Upper lobe of right lung (tissue), 1 donor: ENCODE data around the gene NCAPD2. TPM values are rescaled to one million over a fixed set of nuclear protein-coding genes. Genes with fewer than 3 reads are reported as not detected.

Source experiments
- ATAC-seq: fragments of 200-7000 bp; cut with Tn5 transposase; one replicate; pipeline ENCODE4 v1.9.1; 2020; ENCODE audit warnings: mild to moderate bottlenecking, moderate library complexity
- DNase-seq: peaks from one replicate; pipeline ENCODE4 v3.0.0-alpha.2; 2020
- H3K27ac ChIP-seq: fragments of 200-600 bp; one replicate; pipeline ENCODE4 v1.8.0; 2022
- H3K27me3 ChIP-seq: fragments of 200-600 bp; one replicate; pipeline ENCODE4 v1.8.0; 2022; ENCODE audit warnings: mild to moderate bottlenecking
- H3K36me3 ChIP-seq: fragments of 200-600 bp; one replicate; pipeline ENCODE4 v1.8.0; 2022
- H3K4me1 ChIP-seq: fragments of 200-600 bp; one replicate; pipeline ENCODE4 v1.8.0; 2022
- H3K4me3 ChIP-seq: fragments of 200-600 bp; one replicate; pipeline ENCODE4 v1.8.0; 2022; ENCODE audit warnings: mild to moderate bottlenecking
- H3K9me3 ChIP-seq: fragments of 200-600 bp; one replicate; pipeline ENCODE4 v1.8.0; 2022
- CTCF ChIP-seq: fragments of 200-600 bp; IDR thresholded peaks from one replicate; pipeline ENCODE4 v1.8.0; 2022; ENCODE audit warnings: antibody characterized with exemption
- intact Hi-C: fragments of 100-400 bp; cut with DNase I; formaldehyde crosslinking; loops from one replicate; pipeline ENCODE4 v1.11.0; 2022
- long read RNA-seq: library from polyadenylated mRNA; unstranded; transcript quantifications from one replicate; pipeline ENCODE4 v2.0.0, GENCODE V29; 2021
- total RNA-seq: library from RNA; stranded (reverse); fragmentation: NEBNext Ultra II Directional; extraction: Animal tissue kit (Norgen Biotek cat#: 25700); gene quantifications from one replicate; pipeline ENCODE4 v1.2.1, GENCODE V29; 2021
- donor health status: DM: no; HTN: yes; CAD: no; lungs with severe emphysema.

The NCAPD2 gene
- 26.7 TPM for total RNA-seq
- long read RNA-seq, full-length matches to known transcripts, result 17 of 44 reads
- long read RNA-seq, partial matches to known transcripts, result 20 of 44 reads
- long read RNA-seq, other reads (novel, unspliced or antisense), result 7 of 44 reads

GRCh38 chr12:6493497-6494257, at the start of gene NCAPD2:
NCAPD2 (plus strand) TSS chr12:6494102; CDS start chr12:6495099, 997 bp downstream.
- H3K36me3 ChIP-seq, result peaks cover 23% of the 10 kb centered on the region
- DNase-seq, result peak; percentile 97
- intact Hi-C loops, result no loop called here

GRCh38 chr12:6444704-6445688, 48.9 kb upstream of the NCAPD2 start, which contains the start of gene CD27:
CD27 (plus strand) TSS chr12:6444955; CDS start chr12:6445096, 141 bp downstream.
- no peaks in the 10 kb centered on the region for H3K36me3 ChIP-seq
- no peaks in the 10 kb centered on the region for H3K27me3 ChIP-seq
- DNase-seq (peak; percentile 42), ATAC-seq (peak; percentile 16)
- peak within 1 kb of the TSS; percentile 30 for H3K27ac ChIP-seq
- H3K4me1 ChIP-seq, result no peaks in the 10 kb centered on the region
- no peak for TF ChIP-seq CTCF
- intact Hi-C loops, result no loop called here
- no peaks in the 10 kb centered on the region for H3K9me3 ChIP-seq
- peak within 1 kb of the TSS; percentile 26 for H3K4me3 ChIP-seq

More at GRCh38 chr12:6493497-6494257, at the start of gene NCAPD2:
- TF ChIP-seq CTCF, result peak; percentile 32
- ATAC-seq, result peak; percentile 97
- Histone ChIP-seq H3K9me3 (no peaks in the 10 kb centered on the region), H3K4me3 (peak within 1 kb of the TSS; percentile 94), H3K4me1 (peaks cover 17% of the 10 kb centered on the region), H3K27ac (peak within 1 kb of the TSS; percentile 96), H3K27me3 (no peaks in the 10 kb centered on the region)

GRCh38 chr12:6450091-6450868, 43.6 kb upstream of the NCAPD2 start:
- Histone ChIP-seq H3K4me1 (peaks cover 21% of the 10 kb centered on the region), H3K36me3 (peaks cover 15% of the 10 kb centered on the region), H3K9me3 (no peaks in the 10 kb centered on the region), H3K27ac (peak overlapping the region; percentile 98), H3K4me3 (peak overlapping the region; percentile 76), H3K27me3 (no peaks in the 10 kb centered on the region)
- TF ChIP-seq CTCF, result no peak
- intact Hi-C loops, result no loop called here
- ATAC-seq (no peak), DNase-seq (peak; percentile 39)

GRCh38 chr12:6450869-6451347, 43.0 kb upstream of the NCAPD2 start:
- intact Hi-C loops, result no loop called here
- Histone ChIP-seq H3K27me3 (no peaks in the 10 kb centered on the region), H3K27ac (peak overlapping the region; percentile 98), H3K36me3 (peaks cover 19% of the 10 kb centered on the region), H3K9me3 (no peaks in the 10 kb centered on the region), H3K4me1 (peaks cover 21% of the 10 kb centered on the region), H3K4me3 (peak overlapping the region; percentile 76)
- DNase-seq (no peak), ATAC-seq (no peak)
- no peak for TF ChIP-seq CTCF
